Measurements from ENCODE around the gene P3H2. TPM values are rescaled to one million over a fixed set of nuclear protein-coding genes. Genes with fewer than 3 reads are reported as not detected.

The P3H2 gene
- total RNA-seq, 2 donors from 2014 or later = 9.7 to 20.5 TPM

DNA sequence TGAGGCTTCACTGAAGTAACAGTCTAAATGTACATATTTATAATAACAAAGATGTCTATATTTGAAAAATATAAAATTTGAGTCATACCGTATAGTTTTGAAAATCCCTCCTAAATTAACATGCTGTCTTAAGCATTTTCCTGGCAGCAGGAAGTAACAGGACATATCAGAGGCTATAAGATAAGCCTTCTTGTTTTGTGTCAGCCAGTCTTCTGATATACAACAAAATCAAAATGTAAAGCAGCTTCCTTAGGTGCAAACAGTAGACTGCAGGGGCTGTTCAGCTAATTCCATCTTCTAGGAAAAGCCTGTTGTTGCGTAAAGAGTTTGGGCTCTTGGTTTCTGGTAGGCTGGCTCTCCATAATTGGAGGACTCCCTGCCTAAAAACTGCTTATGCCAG is 56.0 kb downstream of the P3H2 start:
- intact Hi-C loops (cut with DNase I) = no loop called here
- DNase-seq (ENCODE audit: low spot score) = no peak

DNA sequence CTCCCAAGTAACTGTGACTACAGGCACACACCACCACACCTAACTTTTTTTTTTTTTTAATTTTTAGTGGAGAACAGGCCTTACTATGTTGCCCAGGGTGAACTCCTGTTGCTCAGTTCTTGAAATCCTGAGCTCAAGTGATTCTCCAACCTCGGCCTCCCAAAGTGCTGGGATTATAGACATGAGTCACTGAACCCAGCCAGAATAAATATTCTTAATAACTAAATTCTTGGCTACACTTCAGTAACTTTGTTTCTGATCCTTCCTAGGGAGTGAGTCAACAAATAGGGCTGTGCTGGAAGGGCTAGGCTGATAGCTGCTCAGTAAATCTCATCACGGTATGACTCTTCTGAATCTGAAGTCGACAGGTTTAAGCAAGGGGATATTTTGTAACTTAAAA is 56.6 kb downstream of the P3H2 start:
- DNase-seq (ENCODE audit: low spot score) = no peak
- intact Hi-C loops (cut with DNase I) = no loop called here

DNA sequence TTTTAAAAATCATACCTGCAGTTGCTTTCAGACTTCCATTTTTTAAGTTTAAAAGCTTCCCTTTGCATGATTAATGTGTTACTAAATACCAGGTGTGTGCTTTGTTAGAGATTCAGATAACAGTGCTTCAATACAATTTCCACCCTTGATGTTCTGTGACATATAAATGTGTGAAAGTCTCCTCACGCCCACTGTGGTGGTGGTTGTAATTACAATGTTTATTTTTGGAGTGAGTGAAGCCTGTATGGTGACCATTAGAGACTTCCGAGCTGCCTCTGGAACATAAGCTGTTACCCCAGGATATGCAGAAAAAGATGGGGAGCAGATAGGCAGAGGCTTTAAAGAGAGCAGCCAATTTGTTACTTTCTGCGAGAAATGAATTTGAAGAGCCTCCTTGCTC is 57.2 kb downstream of the P3H2 start:
- no peak for DNase-seq (ENCODE audit: low spot score)
- intact Hi-C loops (cut with DNase I) = no loop called here

DNA sequence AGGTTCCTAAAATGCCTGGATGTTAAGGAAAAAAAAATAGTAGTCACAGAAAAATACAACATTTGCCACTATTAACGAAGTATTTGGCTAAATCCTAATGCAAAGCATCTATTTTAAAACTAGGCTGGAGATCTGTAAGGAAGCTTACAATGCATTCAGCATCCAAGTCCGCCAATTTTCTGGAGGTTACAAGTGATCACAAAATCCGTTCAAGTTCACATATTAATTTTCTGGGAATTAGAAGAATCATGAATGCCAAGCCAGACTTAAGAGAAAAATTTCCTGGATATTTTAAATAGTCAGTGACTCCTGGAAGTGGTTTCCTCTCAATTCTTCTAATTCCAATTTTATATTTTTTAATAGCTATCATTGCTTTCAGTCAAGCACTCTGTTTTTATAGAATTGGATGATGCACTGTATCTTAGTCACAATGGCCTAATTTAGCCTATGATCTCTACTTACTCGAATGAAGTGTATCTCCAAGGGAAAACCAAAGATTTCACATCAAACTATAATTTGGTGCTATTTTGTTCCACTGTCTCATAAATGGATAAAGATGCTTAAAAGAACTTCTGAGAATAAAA is 60.4 kb downstream of the P3H2 start:
- intact Hi-C loops (cut with DNase I) = no loop called here
- no peak for DNase-seq (ENCODE audit: low spot score)

DNA sequence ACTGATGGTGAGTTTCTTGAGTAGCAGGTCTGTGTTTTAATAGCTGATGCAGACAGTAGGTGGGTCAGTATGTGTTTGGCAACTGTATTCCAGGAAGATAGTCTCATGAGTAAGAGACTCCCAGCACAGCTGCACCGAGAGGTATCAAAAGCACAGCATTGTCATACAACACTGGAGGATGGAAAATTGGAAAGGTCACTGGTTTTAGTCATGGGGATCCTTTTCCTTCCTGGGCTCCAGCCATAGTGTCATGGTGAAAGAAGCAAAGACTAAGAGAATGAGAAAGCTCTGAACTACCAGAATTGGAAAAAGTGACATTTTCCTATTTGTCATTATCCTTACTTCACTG is 61.5 kb downstream of the P3H2 start:
- no peak for DNase-seq (ENCODE audit: low spot score)
- intact Hi-C loops (cut with DNase I) = no loop called here

DNA sequence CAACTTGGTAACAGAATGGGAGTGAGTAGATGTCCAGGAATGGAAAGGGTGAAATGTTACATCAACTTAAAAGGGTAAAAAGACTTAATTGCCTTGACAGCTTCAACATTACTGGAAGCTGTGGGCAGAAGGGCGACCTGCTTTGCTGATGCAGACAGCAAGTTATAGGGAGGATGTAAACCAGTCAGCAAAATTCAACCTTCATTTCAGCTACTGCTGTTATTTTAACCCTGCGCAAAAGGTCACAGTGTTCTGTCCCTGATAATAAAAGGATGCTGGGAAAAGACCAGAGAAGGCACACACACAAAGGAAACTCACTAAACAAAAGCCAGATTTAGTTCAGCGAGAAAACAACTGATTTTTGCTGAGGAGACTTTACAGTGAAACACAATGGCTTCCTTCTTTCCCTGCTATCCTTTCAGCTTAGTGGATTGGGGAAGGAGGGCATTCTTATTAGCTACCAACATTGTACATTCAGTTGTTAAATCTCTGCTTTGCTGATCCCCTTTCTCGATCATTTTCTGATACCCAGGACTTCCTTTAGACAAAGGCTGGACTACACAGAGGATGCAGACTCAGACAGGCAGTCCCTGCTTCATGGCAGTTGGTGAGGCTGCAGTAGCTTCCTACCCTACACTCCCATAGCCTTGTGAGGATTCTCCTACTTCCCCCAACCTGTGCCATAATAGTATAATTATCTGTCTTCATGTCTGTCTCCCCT is 62.0 kb downstream of the P3H2 start:
- DNase-seq (ENCODE audit: low spot score) = no peak
- intact Hi-C loops (cut with DNase I) = no loop called here

DNA sequence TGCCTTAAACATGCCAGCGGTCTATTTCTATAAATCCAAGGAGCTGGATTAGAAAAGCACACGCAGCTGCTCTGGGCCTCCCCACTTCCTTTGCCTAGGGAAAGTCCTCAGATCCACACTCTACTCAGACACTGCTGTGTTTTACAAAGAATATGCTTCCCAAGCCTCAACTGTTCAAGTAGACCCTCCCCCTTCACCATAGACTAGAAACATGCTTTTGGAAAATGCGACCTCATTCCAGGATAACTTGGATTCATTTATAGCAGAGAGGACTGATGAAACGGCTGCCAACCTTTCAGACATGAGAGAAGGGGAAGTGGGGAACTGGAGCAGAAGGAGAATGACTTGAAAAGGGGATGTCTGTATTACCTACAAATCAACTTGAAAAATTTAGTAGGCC is 64.0 kb downstream of the P3H2 start:
- DNase-seq (ENCODE audit: low spot score) = no peak
- intact Hi-C loops (cut with DNase I) = no loop called here

DNA sequence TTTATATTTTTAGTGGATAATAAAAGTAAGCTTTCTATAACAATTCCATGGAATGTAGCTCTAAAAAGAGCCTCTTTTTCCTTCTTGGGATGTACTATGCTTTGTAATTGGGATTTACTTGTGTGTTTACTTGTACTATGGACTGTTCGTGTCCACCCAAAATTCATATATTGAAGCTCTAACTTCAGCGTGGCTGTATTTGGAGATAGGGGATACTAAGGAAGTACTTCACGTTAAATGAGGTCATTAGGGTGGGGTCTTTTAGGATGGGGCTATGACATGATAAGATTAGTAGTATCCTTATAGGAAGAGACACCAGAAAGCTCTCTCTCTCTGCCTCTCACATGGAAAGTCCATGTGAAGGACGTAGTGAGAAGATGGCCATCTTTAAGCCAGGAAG is 64.9 kb downstream of the P3H2 start:
- DNase-seq (ENCODE audit: low spot score) = no peak
- intact Hi-C loops (cut with DNase I) = no loop called here

DNA sequence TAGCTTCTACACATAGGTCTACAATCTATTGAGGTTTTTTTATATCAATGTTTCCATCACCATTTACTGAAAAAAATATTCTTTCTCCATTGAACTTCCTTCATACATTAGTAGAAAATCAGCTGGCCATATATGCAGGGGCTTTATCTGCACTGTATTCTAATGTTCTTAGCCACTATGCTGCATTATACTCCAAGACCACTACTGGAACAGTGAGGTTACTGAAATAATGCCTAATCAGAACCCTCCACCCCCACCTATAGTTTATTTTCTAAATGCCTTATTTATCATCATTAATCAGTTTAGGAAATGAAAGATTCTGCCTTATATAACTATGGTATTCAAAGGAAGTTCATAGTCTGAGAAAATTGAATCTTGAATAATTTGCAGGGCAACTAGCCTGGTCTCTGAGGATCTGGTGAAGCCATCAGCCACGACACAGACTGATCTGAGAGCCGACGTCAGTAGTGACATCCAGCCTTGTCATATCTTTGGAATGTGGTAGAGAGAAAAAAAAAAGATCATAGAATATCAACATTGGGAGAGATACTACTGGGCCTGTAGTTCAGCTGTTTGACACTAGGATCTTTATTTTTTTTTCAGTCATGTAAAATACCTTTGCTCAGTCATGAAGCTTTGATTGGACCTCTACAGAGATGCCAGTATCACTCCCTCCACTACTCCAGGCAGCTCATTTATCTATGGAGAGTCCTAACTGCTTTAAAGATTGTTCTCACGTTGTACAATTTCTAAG is 66.6 kb downstream of the P3H2 start:
- DNase-seq (ENCODE audit: low spot score) = no peak
- intact Hi-C loops (cut with DNase I) = no loop called here

DNA sequence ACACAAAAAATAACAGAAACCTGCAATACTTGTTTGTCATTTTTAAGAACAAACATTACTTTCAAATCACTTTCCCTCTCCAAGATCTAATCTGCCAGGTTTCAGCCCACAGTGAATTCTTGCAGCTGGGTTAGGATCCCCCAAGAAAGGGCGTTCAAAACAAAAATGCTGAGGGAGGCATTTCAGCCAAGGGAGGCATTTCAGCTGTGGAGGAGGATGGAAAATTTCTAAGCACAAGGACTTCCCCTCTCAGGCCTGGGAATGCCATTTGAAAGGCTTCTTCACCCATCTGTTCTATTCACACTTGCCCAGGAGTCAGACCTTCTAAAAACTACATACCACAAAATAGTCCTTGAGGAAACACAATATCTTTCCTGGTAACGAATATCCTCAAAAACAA is 69.1 kb downstream of the P3H2 start:
- intact Hi-C loops (cut with DNase I) = no loop called here
- DNase-seq (ENCODE audit: low spot score) = no peak

DNA sequence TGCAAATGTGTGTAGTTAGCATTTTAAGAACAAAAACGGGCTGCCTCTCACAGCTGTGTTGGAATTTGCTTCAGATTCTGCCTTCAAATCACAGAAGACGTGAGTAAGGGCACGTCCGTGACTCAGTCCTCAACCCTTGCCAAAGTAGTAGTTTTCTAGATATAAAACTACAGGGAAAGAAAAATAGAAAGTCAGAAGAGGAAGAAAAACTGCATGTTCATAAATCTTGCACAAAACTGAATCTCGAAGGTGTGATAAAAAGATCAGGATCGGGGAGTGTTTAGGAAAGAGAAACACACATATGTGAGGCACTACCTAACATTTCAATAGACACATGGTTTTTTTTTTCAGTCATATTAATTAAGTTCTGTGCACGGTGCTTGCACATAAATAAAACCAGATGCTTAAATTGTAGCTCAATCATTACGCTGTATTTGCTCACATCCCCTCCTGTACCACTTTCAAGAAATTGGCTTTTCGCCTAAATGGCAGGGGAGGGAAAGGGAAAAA is 71.7 kb downstream of the P3H2 start:
- no peak for DNase-seq (ENCODE audit: low spot score)
- intact Hi-C loops (cut with DNase I) = no loop called here

DNA sequence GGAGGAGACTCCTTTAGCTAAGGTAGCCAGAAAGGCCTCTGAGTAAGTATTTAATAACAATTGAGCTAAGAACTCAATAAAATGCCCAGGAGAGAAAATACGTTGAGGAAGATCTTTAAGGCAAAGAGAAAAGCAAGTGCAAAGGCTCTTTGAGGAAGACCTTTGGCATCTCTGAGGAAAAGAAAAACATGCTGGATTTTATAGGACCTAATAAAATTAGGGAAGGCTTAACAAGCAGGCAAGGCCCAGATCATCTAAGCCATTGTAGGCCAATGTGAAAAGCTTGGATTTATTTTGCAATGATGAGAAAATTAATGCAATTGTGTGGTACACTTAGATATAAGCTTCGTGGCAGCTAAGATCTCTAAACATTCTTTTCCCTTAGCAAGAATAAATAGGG is 75.7 kb downstream of the P3H2 start:
- no peak for DNase-seq (ENCODE audit: low spot score)
- intact Hi-C loops (cut with DNase I) = no loop called here

DNA sequence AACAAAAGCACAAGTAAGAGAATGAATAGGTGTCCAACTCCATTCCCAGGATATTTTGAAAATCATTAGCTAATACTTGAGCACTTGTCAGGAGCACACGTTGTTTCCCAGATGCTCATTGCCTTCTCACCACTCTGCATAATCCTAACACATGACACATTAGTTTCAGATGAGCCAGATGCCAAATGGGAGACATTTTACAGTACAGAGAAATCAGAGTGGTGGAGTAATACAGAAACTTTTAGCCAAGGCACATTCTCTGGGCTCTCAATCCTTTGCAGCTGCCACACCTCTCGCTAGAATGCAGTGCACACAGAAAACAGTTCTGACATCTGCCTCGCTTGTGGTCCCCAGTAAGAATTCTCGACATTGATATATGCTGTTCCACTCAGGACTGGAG is 76.6 kb downstream of the P3H2 start:
- no peak for DNase-seq (ENCODE audit: low spot score)
- intact Hi-C loops (cut with DNase I) = no loop called here

DNA sequence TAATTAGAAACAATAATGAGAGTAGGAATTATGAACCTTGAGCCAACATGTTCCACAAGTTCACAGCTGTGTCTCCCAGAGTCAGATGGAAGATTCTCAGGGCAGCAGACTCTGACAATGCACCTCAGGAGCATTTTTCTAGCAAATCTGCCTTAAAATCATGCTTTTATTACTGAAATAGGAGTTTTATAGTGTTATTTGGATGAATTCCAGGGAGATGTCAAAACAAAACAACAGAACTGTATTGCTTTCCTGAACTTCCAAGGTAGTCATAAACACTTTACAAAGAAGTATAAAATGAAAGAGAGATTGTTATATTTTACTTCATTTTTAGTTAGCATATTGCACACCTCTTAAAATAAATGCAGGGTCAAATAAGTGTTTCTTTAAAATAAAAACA is 77.0 kb downstream of the P3H2 start:
- intact Hi-C loops (cut with DNase I) = no loop called here
- DNase-seq (ENCODE audit: low spot score) = no peak

DNA sequence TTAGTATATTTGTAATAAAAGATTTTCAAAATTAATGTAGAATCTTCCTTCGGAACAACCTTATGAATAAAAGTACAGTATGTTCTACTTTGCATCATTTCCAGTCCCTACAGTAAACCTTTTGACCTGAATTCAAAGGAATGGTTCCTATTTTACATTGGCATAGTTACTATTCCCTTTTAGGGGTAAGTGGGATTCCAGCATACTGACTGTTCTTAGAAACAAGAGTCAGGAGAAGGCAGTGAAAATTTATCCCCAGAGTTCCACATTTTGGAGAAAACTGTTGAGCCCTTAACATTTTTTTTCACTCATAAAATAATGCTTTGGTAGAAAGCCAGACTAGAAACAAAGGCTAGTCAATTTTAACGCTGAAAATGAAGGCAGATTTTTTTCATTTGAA is 78.1 kb downstream of the P3H2 start:
- DNase-seq (ENCODE audit: low spot score) = no peak

DNA sequence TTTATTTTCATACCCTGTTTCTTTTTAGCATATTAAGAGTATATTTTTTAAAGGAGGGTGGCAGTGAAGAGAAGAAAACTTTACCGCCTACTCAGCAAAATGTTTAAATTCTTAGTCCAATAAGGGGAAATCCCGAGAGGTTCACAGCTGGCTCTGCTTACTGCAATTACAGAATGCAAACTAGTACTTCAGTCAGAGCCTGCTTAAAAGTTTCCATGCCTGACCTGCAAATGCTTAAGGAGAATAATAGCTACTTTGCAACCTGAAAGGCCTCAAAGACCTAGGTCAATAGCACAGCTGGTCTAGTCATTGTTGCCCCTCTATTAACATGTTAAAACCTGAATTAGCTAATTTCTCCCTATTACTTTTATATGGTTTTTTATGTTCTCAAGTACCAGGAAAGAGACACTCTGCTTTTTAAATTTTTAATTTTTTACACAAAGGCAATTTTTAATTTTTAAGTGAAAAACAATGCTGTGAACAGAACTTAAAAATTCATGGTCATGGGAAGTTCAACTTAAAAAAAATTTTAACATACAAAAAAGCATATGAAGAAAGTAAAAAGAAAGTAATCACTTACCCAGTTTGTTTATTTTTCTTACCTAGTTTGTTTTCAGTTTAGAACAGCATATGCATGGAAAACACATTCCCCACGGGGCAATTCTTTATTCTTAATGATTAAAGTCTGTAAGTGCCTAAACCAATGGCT is 79.2 kb downstream of the P3H2 start:
- DNase-seq (ENCODE audit: low spot score) = no peak
- intact Hi-C loops (cut with DNase I) = no loop called here

More for the DNA sequence above, 78.1 kb downstream of the P3H2 start:
- intact Hi-C loops (cut with DNase I) = no loop called here

DNA sequence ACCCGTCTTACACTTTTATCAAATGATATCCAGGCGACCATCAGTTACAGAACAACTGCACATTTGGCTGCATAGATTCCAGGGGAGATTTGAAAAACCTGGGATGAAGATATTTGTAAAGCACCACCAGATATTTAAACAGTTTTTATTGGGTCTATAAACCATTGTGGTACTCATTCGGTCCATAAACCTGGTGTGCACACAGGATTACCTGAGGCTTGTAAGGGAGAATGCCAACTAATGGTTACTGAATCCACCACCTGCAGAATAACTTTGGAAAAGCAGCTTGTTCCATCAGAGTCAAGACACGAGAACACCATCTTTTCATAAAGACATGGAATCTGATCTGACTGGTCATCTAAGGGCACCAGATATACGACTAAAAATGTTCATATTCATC is 80.6 kb downstream of the P3H2 start:
- DNase-seq (ENCODE audit: low spot score) = no peak
- intact Hi-C loops (cut with DNase I) = no loop called here

DNA sequence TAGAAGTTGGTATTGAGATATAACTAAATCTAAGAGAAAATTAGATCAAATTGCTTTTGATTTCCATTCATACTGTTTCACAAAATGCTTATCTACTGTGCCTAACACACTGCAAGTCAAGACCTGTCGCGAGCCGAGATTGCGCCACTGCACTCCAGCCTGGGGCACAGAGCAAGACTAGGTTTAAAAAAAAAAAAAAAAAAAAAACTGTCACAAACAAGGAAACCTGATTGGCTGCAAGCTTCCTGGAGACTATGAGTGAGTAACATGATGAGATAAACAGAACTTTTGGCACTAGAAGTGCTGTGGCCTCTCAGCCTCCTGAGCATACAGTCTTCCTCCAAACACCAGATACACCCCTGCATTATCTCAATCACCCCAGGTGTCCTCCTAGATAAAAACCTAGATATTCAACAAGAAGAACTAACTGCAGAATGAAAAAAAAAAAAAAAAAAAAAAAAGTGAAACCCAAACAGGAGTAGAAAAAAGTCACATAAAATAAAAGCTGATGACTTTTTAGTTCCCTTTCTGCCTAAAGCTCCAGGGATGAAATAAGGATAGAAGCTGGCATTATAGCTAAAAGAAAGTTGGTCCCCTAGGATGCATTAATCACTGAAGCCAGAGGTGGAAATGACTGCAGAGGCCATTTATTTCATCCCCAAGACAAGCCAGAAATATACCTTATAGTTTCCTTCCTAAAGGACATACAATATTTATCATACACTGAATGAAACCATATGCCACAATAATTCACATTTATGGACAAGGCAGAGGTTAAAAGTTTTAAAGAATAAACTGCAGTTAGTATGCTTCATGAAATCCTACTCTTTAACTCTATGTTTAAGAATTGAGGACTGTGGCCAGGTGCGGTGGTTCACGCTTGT is 82.4 kb downstream of the P3H2 start:
- intact Hi-C loops (cut with DNase I) = no loop called here

DNA sequence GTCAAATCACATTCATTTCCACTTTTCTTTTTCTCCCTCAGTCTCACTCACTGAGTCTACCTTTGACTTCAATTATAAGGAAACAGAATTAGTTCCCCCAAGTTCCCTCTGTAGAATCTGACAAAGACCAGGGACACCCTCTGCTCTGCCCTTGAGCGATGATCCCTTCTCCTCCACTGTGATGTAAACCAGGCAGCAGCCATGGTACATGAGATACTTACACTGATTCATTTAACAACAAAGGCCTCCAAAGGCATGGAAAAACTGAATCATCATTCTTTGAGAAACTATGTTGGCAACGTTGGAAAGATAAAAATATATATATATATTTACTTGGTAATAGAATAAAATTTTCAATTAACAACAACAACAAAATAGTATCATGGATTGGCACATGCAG is 84.1 kb downstream of the P3H2 start:
- intact Hi-C loops (cut with DNase I) = no loop called here
- DNase-seq (ENCODE audit: low spot score) = no peak

More for the DNA sequence above, 82.4 kb downstream of the P3H2 start:
- no peak for DNase-seq (ENCODE audit: low spot score)

Measured in posterior vena cava (tissue), 2 donors.